ENCODE results near the gene CREB5.

Gene CREB5

DNA sequence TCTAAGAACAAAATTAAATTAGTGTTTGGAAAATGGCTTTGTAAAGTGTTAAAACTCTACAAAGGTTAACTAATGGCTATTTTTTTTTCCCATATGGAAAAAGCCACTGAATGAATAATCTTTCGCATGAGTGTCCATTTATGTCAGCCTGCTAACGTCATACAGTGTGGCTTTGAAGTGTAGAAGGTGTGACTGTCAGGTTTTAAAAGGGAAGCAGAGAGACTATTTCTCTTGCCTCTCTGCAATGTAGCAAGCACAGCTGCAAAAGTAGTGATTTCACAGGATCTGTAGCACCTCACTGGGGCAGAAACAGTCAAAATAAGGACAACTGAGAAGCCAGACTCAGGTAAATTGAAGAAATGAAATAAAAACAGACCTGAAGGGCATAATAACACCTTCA, 53.4 kb downstream of the CREB5 start:
- Histone ChIP-seq H3K4me3 (replicated peaks; ENCODE audit: low read depth, low read length) (no peak overlapping the region), H3K36me3 (ENCODE audit: control insufficient read depth, insufficient read depth, low read length) (no peaks in the 10 kb centered on the region), H3K27me3 (replicated peaks; ENCODE audit: control insufficient read depth, insufficient read depth, low read length) (no peaks in the 10 kb centered on the region; the same call in 1 of the 2 replicates)
- TF ChIP-seq, protein P1, sequence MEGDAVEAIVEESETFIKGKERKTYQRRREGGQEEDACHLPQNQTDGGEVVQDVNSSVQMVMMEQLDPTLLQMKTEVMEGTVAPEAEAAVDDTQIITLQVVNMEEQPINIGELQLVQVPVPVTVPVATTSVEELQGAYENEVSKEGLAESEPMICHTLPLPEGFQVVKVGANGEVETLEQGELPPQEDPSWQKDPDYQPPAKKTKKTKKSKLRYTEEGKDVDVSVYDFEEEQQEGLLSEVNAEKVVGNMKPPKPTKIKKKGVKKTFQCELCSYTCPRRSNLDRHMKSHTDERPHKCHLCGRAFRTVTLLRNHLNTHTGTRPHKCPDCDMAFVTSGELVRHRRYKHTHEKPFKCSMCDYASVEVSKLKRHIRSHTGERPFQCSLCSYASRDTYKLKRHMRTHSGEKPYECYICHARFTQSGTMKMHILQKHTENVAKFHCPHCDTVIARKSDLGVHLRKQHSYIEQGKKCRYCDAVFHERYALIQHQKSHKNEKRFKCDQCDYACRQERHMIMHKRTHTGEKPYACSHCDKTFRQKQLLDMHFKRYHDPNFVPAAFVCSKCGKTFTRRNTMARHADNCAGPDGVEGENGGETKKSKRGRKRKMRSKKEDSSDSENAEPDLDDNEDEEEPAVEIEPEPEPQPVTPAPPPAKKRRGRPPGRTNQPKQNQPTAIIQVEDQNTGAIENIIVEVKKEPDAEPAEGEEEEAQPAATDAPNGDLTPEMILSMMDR (IDR thresholded peaks at IDR 0.05; ENCODE audit: insufficient read depth, low read length, poor library complexity, severe bottlenecking) = no peak
- DNase-seq (ENCODE audit: extremely low read depth, insufficient read length) = no peak

DNA sequence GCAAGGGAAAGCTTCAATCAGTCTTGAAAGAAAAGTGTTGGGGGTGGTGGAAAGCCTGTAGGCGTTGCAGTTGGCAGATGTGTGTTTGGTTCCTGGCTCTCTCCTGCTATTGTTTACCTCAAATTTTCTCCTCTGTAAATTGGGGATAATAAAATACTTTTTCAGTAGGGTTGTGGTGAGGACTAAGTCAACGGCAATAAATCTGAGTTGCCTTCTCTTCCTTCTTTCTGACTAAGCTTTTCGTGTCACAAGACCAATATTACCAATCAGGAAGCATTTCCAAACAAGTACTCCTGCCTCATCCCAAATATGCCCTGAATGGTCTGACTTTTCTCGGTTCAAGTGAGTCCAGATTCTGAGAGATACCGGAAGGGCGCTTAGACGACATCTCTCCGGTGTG, 54.0 kb downstream of the CREB5 start:
- Histone ChIP-seq H3K27me3 (replicated peaks; ENCODE audit: control insufficient read depth, insufficient read depth, low read length) (no peaks in the 10 kb centered on the region; the same call in 1 of the 2 replicates), H3K4me3 (replicated peaks; ENCODE audit: low read depth, low read length) (no peak overlapping the region), H3K36me3 (ENCODE audit: control insufficient read depth, insufficient read depth, low read length) (no peaks in the 10 kb centered on the region)
- TF ChIP-seq, protein P1 (IDR thresholded peaks at IDR 0.05; ENCODE audit: insufficient read depth, low read length, poor library complexity, severe bottlenecking) = no peak
- DNase-seq (ENCODE audit: extremely low read depth, insufficient read length) = no peak

DNA sequence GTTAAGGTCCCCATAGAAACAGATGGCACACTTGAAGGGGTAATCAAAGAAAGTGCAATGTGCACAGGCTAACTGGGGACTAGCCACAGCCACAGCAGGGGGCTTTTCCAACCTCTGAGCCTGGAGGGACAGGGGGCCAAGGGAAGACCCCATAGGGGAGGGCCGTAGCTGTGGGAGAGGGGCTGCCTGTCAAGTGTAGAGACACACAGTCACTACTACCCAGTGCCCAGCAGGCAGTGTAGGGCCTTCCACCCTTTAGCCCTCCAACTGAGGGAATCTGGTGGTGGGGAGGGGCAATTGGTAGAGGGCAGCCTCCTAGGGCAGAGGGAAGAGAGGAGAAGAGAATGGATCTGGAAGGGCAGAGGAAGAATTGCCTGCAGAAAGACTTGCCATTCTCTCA, 54.6 kb downstream of the CREB5 start:
- H3K27me3 ChIP-seq (replicated peaks; ENCODE audit: control insufficient read depth, insufficient read depth, low read length) = no peaks in the 10 kb centered on the region; the same call in 1 of the 2 replicates
- TF ChIP-seq, protein P1 (IDR thresholded peaks at IDR 0.05; ENCODE audit: insufficient read depth, low read length, poor library complexity, severe bottlenecking) = no peak
- H3K36me3 ChIP-seq (ENCODE audit: control insufficient read depth, insufficient read depth, low read length) = no peaks in the 10 kb centered on the region
- H3K4me3 ChIP-seq (replicated peaks; ENCODE audit: low read depth, low read length) = no peak overlapping the region
- no peak for DNase-seq (ENCODE audit: extremely low read depth, insufficient read length)

DNA sequence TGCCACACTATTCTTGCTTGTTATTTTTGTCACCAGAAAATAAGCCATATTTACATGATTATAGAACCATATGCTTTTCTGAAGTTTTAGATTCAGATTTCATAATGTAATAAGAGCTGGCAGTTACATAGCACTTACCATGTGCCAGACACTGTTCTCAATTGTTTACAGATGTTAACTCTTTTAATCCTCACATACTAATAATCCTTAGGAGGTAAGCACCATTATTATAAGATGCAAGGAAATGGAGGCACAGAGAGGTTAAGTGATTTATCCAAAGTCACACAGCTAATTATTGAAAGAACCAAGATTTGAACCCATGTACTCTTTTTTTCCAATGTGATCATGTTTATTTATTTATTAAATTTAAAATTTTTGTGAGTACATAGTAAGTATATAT, 57.2 kb downstream of the CREB5 start:
- Histone ChIP-seq H3K36me3 (ENCODE audit: control insufficient read depth, insufficient read depth, low read length) (no peaks in the 10 kb centered on the region), H3K27me3 (replicated peaks; ENCODE audit: control insufficient read depth, insufficient read depth, low read length) (no peaks in the 10 kb centered on the region; the same call in 1 of the 2 replicates), H3K4me3 (replicated peaks; ENCODE audit: low read depth, low read length) (no peak overlapping the region)
- TF ChIP-seq, protein P1 (IDR thresholded peaks at IDR 0.05; ENCODE audit: insufficient read depth, low read length, poor library complexity, severe bottlenecking) = no peak
- DNase-seq (ENCODE audit: extremely low read depth, insufficient read length) = no peak

DNA sequence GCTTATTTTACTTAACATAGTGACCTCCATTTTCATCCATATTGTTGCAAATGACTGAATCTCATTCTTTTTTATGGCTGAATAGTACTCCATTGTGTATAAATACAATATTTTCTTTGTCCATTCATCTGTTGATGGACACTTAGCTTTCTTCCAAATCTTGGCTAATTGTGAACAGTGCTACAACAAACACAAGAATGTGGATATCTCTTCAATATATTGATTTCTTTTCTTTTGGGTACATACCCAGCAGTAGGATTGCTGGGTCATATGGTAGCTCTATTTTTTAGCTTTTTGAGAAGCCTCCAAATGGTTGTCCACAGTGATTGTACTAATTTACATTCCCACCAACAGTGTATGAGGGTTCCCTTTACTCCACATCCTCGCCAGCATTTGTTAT, 58.0 kb downstream of the CREB5 start:
- no peak for DNase-seq (ENCODE audit: extremely low read depth, insufficient read length)
- Histone ChIP-seq H3K27me3 (replicated peaks; ENCODE audit: control insufficient read depth, insufficient read depth, low read length) (no peaks in the 10 kb centered on the region; the same call in 1 of the 2 replicates), H3K4me3 (replicated peaks; ENCODE audit: low read depth, low read length) (no peak overlapping the region), H3K36me3 (ENCODE audit: control insufficient read depth, insufficient read depth, low read length) (no peaks in the 10 kb centered on the region)
- TF ChIP-seq, protein P1 (IDR thresholded peaks at IDR 0.05; ENCODE audit: insufficient read depth, low read length, poor library complexity, severe bottlenecking) = no peak

DNA sequence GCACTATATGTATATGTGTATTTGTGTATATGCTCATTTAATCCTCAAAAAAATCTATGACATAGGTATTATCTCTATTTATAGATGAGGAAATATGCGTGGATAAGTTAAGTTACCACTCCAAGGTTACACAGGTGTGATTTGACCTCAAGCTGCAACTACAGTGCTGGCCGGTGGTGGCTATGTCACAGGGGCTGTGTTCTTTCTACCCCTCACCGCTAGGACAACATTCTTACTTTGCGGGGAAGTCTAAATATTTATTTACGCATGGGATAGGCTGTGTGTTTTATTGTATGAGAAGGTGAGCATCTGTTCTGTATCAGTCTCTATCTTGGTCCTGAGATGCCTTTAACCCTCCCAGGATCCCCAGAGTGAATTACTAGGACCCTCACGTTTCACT, 60.0 kb downstream of the CREB5 start:
- Histone ChIP-seq H3K27me3 (replicated peaks; ENCODE audit: control insufficient read depth, insufficient read depth, low read length) (no peaks in the 10 kb centered on the region), H3K4me3 (replicated peaks; ENCODE audit: low read depth, low read length) (no peak overlapping the region), H3K36me3 (ENCODE audit: control insufficient read depth, insufficient read depth, low read length) (no peaks in the 10 kb centered on the region)
- DNase-seq (ENCODE audit: extremely low read depth, insufficient read length) = no peak
- TF ChIP-seq, protein P1 (IDR thresholded peaks at IDR 0.05; ENCODE audit: insufficient read depth, low read length, poor library complexity, severe bottlenecking) = no peak

All from GM06990 (cell line).